T-helper 17 cell (primary cell): Measurements from ENCODE around the gene LONP1. TPM values are rescaled to one million over a fixed set of nuclear protein-coding genes. Genes with fewer than 3 reads are reported as not detected.

ENCODE experiments used
- ATAC-seq: fragments of 150-1000 bp; cut with Tn5 transposase; 2 replicates; pipeline ENCODE4 v1.10.0; 2021; ENCODE audit warnings: mild to moderate bottlenecking, moderate library complexity
- DNase-seq, 3 donors: peaks; one replicate each; pipeline versions ENCODE4 v3.0.0 to v3.0.0-alpha.2; 2020 to 2021
- H3K9me3 ChIP-seq: one replicate; pipeline ENCODE4 v1.7.0; 2013; ENCODE audit warnings: low read length, mild to moderate bottlenecking; ENCODE audit not compliant: control insufficient read depth, poor library complexity, severe bottlenecking
- H3K27ac Mint-ChIP-seq: one replicate; pipeline ENCODE4 v1.8.0; 2022; ENCODE audit warnings: mild to moderate bottlenecking, moderate library complexity, mixed read lengths
- H3K27me3 Mint-ChIP-seq: one replicate; pipeline ENCODE4 v1.8.0; 2022; ENCODE audit warnings: mixed read lengths
- H3K36me3 Mint-ChIP-seq: one replicate; pipeline ENCODE4 v1.8.0; 2022; ENCODE audit warnings: low read depth, mixed read lengths
- H3K4me1 Mint-ChIP-seq: one replicate; pipeline ENCODE4 v1.8.0; 2022; ENCODE audit warnings: mild to moderate bottlenecking, mixed read lengths
- H3K4me3 Mint-ChIP-seq: one replicate; pipeline ENCODE4 v1.8.0; 2022; ENCODE audit warnings: mild to moderate bottlenecking, moderate library complexity, mixed read lengths
- total RNA-seq, 4 donors: library from RNA in 2 of 4; stranded (reverse) in 2 of 4; gene quantifications; one replicate each; pipeline ENCODE4 v1.2.3 and lab custom pipeline; 2022 to 2026

LONP1 gene
- total RNA-seq, 2 donors from 2014 or later, result 61.0 to 65.2 TPM

GRCh38 chr19:5727453-5728050, 7.6 kb upstream of the LONP1 start:
- Mint-ChIP-seq H3K27me3 (peaks cover 5% of the 10 kb centered on the region), H3K27ac (no peak overlapping the region), H3K36me3 (no peaks in the 10 kb centered on the region), H3K4me3 (no peak overlapping the region), H3K4me1 (no peaks in the 10 kb centered on the region)
- DNase-seq (no peak), ATAC-seq (no peak)
- no peaks in the 10 kb centered on the region for H3K9me3 ChIP-seq

DNA sequence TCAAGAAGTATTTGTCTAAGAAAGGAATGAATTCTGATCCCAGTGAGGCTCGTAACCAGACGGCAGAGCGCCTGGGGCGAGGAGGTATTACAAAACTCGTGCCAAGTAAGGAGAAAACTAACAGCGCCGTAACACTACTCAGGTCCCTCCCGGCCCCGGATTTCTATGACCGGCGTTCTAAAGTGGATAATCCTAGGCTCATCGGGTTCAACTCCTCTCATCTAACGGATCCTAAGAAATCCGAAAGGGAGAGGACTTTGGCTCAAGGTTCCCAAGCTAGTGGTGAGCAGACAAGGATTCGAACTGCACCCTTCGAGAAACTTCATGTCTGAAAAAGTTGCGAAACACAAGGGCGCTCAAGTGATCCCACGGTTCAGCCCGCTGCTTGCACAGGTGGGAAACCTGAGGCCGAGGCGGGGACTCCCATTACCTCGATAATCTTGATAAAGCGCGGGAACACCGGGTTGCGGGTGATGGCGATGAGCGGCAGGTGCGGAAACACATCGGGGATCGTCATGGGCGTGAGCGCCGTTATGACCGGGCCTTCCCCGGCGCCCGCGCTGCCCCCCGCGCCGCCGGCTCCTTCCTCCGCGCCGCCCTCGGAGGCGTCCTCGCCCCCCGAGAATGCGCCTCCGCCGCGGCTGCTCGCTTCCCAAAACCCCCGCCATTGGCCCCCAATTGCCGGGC, 529 bp downstream of the LONP1 start:
- peaks cover 10% of the 10 kb centered on the region for H3K4me1 Mint-ChIP-seq
- H3K4me3 Mint-ChIP-seq, result peak overlapping the region; percentile 91
- ATAC-seq (no peak), DNase-seq (peak in 2 of 3 donors; percentile 30 to 33)
- no peaks in the 10 kb centered on the region for H3K27me3 Mint-ChIP-seq
- peak overlapping the region; percentile 92 for H3K27ac Mint-ChIP-seq
- H3K9me3 ChIP-seq, result no peaks in the 10 kb centered on the region
- H3K36me3 Mint-ChIP-seq, result no peaks in the 10 kb centered on the region

DNA sequence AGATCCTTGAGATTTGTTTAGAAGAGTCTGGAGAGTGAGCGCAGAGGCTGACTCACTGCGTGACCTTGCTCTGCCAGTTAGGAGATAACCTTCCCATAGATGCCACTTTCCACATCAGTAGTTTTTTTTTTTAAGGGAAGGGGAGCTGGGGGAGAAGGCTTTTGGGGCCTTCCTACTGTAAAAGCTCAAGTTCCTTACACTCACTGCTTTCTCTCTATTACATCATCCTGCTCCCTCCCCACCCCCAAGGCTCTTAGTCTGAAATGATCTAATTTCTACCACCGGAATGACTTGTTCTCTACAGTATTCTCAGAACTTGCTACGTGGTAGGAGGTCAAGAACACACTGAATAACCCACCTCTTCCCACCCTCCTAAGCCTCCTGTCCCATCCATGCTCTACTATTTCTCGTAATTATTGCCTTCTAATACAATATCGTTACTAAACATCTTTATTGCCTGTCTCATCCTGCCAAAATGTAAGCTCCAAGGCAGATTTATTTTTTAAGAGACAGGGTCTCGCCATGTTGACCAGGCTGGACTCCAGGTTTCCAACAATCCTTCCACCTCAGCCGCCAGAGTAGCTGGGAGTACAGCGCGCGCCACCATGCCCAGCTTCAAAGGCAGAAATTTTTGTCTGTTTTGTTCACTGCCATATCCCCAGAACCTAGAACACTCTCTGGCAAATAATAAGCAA, 1.2 kb downstream of the LONP1 start:
- Mint-ChIP-seq H3K36me3 (no peaks in the 10 kb centered on the region), H3K27me3 (no peaks in the 10 kb centered on the region), H3K4me1 (peaks cover 10% of the 10 kb centered on the region), H3K27ac (peak overlapping the region; percentile 92), H3K4me3 (peak overlapping the region; percentile 91)
- H3K9me3 ChIP-seq, result no peaks in the 10 kb centered on the region
- DNase-seq (no peak), ATAC-seq (no peak)

DNA sequence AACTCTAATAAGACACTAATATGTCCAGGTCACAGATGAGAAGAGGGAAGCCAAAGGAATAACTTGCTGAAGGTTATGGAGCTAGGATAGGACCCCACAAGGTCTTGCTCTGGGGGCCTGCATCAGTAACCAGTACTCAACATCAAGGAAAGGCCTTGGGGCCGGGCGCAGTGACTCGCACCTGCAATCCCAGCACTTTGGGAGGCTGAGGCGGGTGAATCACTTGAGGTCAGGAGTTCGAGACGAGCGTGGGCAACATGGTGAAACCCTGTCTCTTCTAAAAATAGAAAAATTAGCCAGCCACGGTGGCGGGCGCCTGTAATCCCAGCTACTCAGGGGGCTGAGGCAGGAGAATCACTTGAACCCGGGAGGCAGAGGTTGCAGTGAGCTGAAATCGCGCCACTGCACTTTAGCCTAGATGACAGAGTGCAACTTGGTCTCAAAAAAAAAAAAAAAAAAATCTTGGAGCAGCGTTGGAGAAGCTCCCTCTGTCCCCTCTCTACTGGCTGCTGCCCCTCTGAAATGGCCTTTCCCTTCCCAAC, 1.8 kb downstream of the LONP1 start:
- H3K9me3 ChIP-seq, result no peaks in the 10 kb centered on the region
- Mint-ChIP-seq H3K4me1 (peaks cover 10% of the 10 kb centered on the region), H3K27ac (peak overlapping the region; percentile 92), H3K4me3 (peak overlapping the region; percentile 91), H3K36me3 (no peaks in the 10 kb centered on the region), H3K27me3 (no peaks in the 10 kb centered on the region)
- ATAC-seq (no peak), DNase-seq (no peak)

GRCh38 chr19:5717215-5717935, 2.6 kb downstream of the LONP1 start:
- peaks cover 10% of the 10 kb centered on the region for H3K4me1 Mint-ChIP-seq
- H3K4me3 Mint-ChIP-seq, result peak overlapping the region; percentile 43
- H3K27ac Mint-ChIP-seq, result peak overlapping the region; percentile 92
- H3K9me3 ChIP-seq, result no peaks in the 10 kb centered on the region
- DNase-seq (no peak), ATAC-seq (no peak)
- peaks cover under 1% of the 10 kb centered on the region for H3K36me3 Mint-ChIP-seq
- H3K27me3 Mint-ChIP-seq, result no peaks in the 10 kb centered on the region

GRCh38 chr19:5714816-5715215, 5.1 kb downstream of the LONP1 start:
- DNase-seq, result no peak
- H3K27ac Mint-ChIP-seq, result no peak overlapping the region
- no peak overlapping the region for H3K4me3 Mint-ChIP-seq
- H3K9me3 ChIP-seq, result no peaks in the 10 kb centered on the region
- no peaks in the 10 kb centered on the region for H3K27me3 Mint-ChIP-seq
- H3K36me3 Mint-ChIP-seq, result peaks cover 3% of the 10 kb centered on the region
- peaks cover 10% of the 10 kb centered on the region for H3K4me1 Mint-ChIP-seq
- no peak for ATAC-seq

DNA sequence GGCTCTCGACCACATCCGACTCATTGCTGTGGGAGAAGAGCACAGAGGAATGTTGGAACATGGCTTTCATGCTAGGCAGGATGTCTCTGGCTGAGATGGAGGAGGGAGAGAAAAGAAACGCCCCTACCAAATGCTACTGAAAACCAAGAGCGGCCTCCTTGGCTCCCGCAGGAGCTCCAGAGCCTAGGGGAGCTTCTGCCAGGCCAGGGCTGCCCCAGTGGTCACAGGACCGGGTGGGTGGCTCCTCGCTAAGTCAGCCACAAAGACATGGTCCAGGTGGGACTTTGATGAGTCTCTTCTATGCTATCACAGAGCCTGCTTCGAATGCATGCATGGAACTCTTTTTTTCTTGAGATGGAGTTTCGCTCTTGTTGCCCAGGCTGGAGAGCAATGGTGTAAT, 6.7 kb downstream of the LONP1 start:
- ATAC-seq (no peak), DNase-seq (no peak)
- Mint-ChIP-seq H3K36me3 (peaks cover 3% of the 10 kb centered on the region), H3K4me3 (no peak overlapping the region), H3K27me3 (no peaks in the 10 kb centered on the region), H3K27ac (no peak overlapping the region), H3K4me1 (peaks cover 3% of the 10 kb centered on the region)
- no peaks in the 10 kb centered on the region for H3K9me3 ChIP-seq

- Mint-ChIP-seq H3K36me3 (peaks cover 3% of the 10 kb centered on the region), H3K27me3 (no peaks in the 10 kb centered on the region), H3K27ac (no peak overlapping the region), H3K4me1 (peaks cover 3% of the 10 kb centered on the region), H3K4me3 (no peak overlapping the region)
- no peak for DNase-seq
- no peaks in the 10 kb centered on the region for H3K9me3 ChIP-seq
- no peak for ATAC-seq
Observed at GRCh38 chr19:5711713-5712161, 8.2 kb downstream of the LONP1 start.

GRCh38 chr19:5711025-5711424, 8.9 kb downstream of the LONP1 start:
- H3K27ac Mint-ChIP-seq, result no peak overlapping the region
- DNase-seq (no peak), ATAC-seq (no peak)
- H3K9me3 ChIP-seq, result no peaks in the 10 kb centered on the region
- no peaks in the 10 kb centered on the region for H3K27me3 Mint-ChIP-seq
- H3K4me1 Mint-ChIP-seq, result peaks cover 3% of the 10 kb centered on the region
- no peak overlapping the region for H3K4me3 Mint-ChIP-seq
- H3K36me3 Mint-ChIP-seq, result peaks cover 3% of the 10 kb centered on the region

DNA sequence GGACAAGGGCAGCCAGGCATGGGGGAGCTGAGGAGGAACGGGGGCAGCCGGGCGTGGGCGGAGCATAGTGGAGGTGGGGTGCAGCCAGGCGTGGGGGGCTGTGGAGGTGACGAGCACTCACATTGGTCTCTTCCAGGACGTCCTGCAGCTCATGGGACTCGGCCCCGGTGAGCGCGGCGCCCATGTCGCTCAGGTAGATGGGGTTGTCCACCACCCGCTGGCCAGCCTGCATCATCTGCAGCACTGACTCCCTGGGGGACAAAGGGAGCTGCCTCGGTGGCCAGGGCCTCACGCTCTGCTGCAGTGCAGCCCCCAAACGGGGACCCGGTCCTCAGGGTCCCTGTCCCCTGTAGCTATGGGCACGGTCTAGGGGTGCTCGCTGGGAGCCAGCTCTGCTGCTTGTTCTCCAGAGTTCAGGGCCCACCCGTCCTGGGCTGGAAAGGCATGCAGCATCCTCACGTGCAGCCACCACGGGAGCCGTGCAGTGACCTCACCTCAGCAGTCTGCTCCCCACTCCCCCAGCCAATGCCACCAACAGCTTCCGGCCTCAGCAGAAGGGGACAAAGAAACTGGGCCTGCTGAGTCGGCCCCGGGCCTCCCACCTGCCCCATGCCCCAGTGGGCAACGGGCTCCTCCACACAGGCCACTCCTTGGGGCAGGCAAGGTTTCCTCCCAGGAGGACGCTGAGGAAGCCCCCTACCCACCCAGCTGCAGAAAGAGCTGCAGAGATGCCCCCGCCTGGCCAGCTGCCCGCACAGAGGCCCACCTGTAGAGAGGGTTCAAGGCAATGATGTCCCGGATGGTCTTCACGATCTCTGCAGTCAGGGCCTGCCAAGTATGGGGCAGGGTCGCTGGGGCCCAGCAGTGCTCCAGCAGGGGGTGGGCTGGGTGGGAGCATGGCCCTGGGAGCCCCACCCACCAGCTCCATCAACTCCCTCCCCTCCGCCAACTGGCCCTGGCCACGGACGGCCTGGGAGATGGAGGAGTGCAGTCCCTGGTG, 12.1 kb downstream of the LONP1 start:
- ATAC-seq (no peak), DNase-seq (no peak)
- H3K27me3 Mint-ChIP-seq, result no peaks in the 10 kb centered on the region
- no peaks in the 10 kb centered on the region for H3K9me3 ChIP-seq
- no peak overlapping the region for H3K27ac Mint-ChIP-seq
- no peaks in the 10 kb centered on the region for H3K4me1 Mint-ChIP-seq
- H3K36me3 Mint-ChIP-seq, result peaks cover 3% of the 10 kb centered on the region
- no peak overlapping the region for H3K4me3 Mint-ChIP-seq

- H3K27ac Mint-ChIP-seq, result no peak overlapping the region
- H3K4me1 Mint-ChIP-seq, result no peaks in the 10 kb centered on the region
- no peaks in the 10 kb centered on the region for H3K9me3 ChIP-seq
- no peak overlapping the region for H3K4me3 Mint-ChIP-seq
- no peak for DNase-seq
- no peaks in the 10 kb centered on the region for H3K36me3 Mint-ChIP-seq
- no peaks in the 10 kb centered on the region for H3K27me3 Mint-ChIP-seq
- ATAC-seq, result no peak
Observed at GRCh38 chr19:5706876-5707573, 12.9 kb downstream of the LONP1 start.

DNA sequence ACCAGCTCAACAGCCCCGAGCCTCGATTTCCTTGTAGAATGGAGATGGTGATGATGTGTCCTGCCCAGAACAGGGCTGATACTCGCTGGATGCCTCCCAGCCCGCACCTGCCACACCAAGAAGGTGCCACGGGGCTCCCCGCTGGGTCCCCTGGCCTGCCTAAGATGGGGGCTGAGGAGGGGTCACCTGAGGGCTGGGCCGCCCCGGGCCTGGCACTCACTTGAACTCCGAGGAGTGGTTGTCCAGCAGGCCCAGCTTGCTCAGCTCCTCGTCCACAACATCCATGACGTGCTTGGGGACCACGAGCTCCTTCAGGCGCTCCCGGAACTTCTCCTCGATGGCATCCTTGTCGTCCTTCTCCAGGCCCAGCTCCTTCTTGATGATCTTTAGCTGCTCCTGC, 14.4 kb downstream of the LONP1 start:
- H3K9me3 ChIP-seq, result no peaks in the 10 kb centered on the region
- H3K27ac Mint-ChIP-seq, result no peak overlapping the region
- peaks cover 3% of the 10 kb centered on the region for H3K4me1 Mint-ChIP-seq
- no peak overlapping the region for H3K4me3 Mint-ChIP-seq
- H3K27me3 Mint-ChIP-seq, result no peaks in the 10 kb centered on the region
- ATAC-seq (no peak), DNase-seq (no peak)
- H3K36me3 Mint-ChIP-seq, result no peaks in the 10 kb centered on the region
